Stimulated activated CD8-positive, alpha-beta memory T cell treated with anti-CD3 and anti-CD28 coated beads, Interleukin-12 subunit alpha, Interleukin-12 subunit beta, amount 100 ng/mL, for 4 hours (primary cell): ENCODE results near the gene TLX3.
"Not testable (repeated sequence)": the region's sequence is repeated elsewhere in the genome, so short reads cannot be mapped to it uniquely, and the experiment has no call there.

Source experiments
- DNase-seq: peaks from one replicate; pipeline ENCODE4 v3.0.0-alpha.2; 2020; ENCODE audit warnings: low read depth

Gene TLX3

DNA sequence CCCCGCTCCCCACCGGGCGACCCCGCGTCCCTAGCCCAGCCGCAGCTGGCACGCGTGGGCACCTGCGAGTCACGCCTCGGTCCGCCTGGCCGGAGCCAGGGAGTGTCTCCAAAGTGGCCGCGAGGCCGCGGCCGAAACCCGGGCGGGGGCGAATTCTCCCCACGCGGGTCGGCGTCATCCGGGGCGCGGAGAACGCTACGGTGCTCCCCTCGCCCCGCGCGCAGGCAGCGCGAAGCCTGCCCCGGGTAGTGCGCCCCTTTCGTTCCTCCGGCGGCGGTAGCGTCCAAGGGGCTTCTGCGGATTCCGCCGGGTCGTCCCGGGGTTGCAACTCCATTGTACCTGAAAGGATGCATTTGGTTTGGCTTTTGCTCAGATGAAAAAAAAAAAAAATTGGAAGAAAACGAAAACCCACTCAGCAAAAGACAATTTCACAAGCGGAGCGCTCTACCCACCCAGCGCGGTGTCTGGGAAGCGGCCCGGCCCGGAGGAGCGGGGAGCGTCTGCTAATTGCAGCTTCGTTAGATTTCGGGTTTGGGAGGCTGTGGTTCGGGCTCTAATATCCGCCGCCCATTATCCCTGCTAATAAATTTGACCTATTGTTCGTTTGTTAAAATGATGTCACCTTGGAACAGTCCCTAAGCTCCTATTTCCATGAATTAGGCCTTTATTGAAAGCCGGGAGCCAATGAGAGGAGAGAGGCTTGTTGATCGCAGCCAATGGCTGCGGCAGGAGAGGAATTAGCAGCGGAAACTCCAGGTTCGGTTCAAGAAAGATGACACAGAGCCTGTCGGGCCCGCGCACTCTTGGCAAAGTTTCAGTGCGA lies at the start of gene TLX3:
TLX3 (plus strand) TSS at position 796 of the 823 bp plus-strand sequence. CDS start 118 bp downstream, outside the sequence.
- no peak for DNase-seq

DNA sequence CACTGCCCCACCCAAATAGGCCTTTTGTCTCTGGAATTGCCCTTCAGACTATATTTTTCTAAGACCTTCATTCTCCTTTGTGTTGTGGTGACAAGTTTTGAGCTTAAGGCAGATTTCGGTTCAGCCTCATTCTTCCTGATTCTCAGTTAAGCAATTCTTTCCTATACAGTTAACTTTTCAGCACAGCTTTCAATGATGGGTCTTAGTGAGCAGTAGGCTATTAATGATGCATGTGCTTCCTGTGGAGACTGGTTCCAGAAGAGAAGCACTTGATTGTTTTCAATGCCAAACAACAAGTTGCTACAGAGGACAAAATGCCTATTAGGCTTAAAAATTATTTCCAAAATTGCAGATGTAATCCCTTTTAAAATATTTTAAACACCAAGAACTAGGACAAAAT lies 47.7 kb upstream of the TLX3 start:
- DNase-seq, result no peak

DNA sequence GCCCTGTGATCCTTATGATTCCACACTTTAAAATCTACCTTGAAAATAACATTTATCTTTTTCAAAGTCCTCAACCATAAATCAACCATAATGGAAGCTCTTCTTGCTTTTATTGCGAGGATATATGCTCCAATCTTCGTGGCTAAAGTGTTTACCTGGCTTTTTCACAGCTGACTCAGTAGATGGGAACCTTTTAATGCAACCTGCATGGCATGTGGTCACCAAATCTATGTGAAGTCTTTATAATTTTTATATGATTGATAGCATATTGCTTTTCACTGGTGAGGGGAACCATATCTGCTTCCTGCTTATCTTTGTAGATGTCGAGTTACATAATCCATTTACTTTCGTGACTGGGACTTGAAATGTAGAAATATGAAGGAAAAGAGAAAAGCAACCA lies 47.1 kb upstream of the TLX3 start:
- no peak for DNase-seq

DNA sequence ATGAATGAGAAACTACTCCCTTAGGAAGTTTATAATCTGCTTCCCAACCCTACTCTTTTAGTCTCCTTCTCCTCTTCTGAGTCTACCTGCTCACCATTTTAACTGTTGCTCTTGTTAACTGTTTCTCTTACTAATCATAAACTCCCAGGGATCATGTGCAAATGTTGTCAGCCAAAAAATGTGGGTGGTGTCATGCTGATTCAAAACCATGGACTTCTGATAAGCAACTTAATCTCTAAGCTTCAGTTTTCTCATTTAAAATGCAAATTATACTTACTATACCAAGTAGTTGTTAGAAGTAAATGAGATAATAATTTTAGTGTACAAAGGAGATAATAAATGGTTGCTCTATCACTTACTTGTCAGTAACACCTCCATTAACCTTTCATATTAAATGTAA lies 45.9 kb upstream of the TLX3 start:
- DNase-seq, result no peak

DNA sequence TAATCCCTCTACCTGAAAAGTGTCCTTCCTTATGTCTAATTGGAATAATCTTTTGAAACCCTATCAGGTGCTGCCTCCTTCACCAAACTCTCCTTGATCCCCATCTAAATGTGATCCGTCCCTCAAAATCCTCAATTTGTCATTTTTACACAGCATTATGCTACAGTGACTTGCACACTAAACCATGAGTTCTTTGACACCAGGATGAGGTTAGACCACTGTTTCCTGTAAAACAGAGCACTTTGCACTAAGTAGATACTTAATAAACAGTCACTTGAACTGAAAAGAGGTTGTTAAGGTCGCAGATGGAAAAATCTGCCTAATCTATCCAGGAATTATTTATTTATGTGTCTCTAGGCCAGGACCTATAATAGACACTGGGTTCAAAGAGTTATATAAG lies 44.2 kb upstream of the TLX3 start:
- DNase-seq, result no peak

DNA sequence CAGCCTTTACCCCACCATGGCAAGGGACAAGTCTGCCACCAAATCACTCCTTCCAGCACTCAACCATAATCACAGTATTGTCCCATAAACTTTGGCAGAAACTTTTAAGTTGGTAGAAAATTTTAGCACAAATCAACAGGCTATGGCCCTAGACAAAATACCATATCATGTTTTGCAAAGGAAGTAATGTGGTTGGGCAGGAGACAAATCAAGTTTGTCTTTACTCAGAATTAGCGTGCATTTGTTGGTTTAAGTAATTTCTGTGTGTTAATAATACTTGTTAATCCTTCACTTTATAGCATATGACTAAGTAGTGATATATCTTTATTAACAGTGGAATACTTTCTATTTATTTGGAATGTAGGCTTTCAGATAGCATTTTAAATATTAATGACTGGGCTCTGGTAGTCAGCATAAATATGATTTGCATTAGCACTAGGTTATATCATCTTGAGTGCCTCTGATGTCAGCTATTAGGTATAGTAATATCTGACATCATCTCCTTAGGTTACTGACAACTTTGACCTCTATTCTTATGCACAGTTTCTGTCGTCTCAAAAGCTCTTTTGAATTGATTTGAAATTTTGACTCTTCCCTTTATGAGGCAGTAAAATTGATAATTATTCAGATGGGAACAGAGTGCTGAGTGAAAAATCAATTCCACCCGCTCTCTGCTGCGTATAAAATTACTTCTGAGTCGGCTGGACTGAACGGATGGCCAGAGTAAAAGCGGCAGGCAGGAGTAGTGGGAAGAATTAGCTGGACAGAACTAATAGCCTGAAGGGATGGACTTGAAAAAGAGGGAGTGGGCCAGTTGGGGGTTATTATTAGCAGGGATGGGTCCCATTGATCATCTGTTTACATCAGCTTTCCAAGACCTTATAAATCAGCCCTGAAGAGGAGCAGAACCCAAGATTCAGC lies 40.1 kb upstream of the TLX3 start:
- no peak for DNase-seq

DNA sequence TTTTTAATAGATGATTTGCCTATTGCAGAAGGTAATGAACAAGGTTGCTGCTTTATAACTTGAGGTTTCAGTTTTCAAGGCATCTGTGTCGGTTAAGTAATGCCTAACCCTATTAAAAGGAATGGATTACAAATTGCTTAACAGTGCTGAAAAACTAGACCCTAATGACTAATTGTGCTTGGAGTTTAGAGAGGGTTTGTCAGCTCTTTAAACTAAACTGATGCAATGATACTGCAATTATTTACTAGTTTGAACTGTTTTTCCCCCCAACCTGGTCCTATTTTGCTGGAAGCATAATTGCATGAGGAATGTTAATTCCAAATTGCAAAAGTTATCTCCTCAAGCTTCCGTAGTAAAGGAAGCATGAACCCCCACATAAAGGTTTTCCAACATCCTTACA lies 39.3 kb upstream of the TLX3 start:
- no peak for DNase-seq

GRCh38 chr5:171270136-171270535 lies 38.9 kb upstream of the TLX3 start:
- DNase-seq, result no peak

DNA sequence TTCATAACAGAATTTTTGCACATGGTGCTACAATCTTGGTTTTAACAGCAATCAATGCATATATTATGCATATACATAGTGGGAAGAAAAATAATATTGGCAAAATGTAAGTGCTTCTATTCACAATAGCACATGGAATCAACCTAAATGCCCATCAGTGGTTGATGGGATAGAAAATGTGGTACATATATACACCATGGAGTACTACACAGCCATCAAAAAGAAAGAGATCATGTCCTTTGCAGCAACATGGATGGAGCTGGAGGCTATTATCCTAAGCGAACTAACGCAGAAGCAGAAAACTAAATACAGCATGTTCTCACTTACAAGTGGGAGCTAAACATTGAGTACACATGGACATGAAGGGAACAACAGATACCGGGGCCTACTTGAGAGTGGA lies 37.2 kb upstream of the TLX3 start:
- DNase-seq, result no peak

GRCh38 chr5:171272996-171273970 lies 35.8 kb upstream of the TLX3 start:
- DNase-seq, result no peak

GRCh38 chr5:171275841-171276544 lies 33.1 kb upstream of the TLX3 start:
- DNase-seq, result no peak

GRCh38 chr5:171283753-171284152 lies 25.3 kb upstream of the TLX3 start:
- DNase-seq, result no peak

- DNase-seq, result no peak
Measured at GRCh38 chr5:171285465-171285864, 23.6 kb upstream of the TLX3 start.

DNA sequence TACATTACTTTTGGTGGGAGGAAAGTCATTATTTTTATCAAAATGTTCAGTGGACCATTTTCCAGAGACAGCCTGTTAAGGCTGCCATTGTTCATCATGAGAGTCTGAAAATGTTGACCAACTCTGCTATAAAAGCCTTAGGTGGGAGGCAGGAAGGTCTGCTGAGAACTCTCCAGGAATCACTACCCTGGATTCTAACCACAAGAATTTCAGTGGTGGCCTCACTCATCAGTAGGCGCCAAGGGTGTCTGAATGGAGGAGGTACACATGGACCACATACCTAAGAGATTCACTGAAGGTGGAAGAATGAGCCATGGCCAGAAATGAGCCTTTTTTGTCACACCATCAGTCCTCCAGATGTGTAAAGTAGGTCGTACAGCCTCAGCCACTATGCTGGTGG lies 21.0 kb upstream of the TLX3 start:
- no peak for DNase-seq

- DNase-seq, result no peak
Measured at GRCh38 chr5:171291371-171291770, 17.7 kb upstream of the TLX3 start.

- DNase-seq, result no peak
Measured at GRCh38 chr5:171295299-171295698, 13.7 kb upstream of the TLX3 start.

DNA sequence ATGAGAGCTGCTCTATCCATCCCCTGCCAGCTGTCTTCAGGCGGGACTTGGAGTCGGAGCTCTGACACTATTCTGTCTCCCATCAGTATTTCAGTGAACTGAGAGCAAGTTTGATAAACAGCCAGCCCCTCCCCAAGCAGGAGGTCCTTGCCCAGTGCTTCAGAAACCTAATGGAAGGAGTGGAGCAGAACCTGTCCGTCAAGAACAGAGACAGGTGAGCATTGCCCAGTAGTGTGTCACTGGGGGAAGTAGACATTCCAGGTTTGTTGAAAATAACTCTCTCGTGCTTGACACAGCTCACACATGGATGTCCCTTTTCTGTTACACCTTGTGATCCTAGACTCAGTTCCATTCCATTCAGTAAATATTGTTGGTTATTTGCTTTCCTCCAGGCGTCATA lies 13.2 kb upstream of the TLX3 start:
- DNase-seq, result no peak

- not testable (repeated sequence) for DNase-seq
Measured at GRCh38 chr5:171297941-171298340, 11.1 kb upstream of the TLX3 start.

DNA sequence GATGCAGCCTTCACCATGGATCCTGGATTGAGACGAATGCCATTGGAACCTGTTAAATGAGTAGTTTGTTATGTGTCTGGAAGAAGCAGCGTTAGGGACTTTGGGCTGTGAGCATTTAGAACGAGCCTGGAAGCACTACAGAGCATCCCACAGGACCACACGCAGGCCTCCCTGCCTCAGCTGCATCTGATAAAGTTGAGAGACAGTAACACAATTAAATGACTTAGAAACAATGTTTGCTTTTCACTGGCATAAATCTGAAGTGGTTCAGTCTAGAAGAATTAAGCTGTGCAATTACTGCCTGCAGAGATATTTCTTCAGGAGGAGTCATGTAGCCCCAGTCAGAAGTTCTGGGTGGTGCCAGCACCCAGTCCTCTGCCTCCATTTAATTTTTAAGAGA lies 9.8 kb upstream of the TLX3 start:
- no peak for DNase-seq

DNA sequence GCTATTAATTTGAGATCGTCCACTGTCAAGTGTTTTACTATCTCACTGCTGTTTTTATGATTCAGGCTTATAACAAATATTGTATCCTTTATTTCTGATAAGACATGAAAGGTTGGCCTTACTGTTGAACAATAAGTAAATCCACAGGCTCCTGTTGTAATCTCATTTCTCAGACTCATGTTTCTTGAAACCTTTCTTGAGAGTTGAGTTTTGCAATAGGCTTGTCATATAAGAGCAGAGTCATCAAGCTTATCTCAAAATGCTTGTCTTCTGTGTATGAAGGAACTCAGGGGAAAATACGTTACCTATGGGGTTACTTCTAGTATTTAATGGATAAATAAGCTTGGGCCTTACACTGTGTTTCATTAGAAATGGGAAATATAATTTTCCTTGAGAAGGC lies 9.2 kb upstream of the TLX3 start:
- no peak for DNase-seq

- DNase-seq, result no peak
Measured at GRCh38 chr5:171300358-171300757, 8.7 kb upstream of the TLX3 start.
